Measurements from ENCODE around the gene LDB3. TPM values are rescaled to one million over a fixed set of nuclear protein-coding genes. Genes with fewer than 3 reads are reported as not detected.

LDB3 gene
- total RNA-seq, 4 donors from 2014 or later: 2.2 to 32.5 (median 2.9) TPM

DNA sequence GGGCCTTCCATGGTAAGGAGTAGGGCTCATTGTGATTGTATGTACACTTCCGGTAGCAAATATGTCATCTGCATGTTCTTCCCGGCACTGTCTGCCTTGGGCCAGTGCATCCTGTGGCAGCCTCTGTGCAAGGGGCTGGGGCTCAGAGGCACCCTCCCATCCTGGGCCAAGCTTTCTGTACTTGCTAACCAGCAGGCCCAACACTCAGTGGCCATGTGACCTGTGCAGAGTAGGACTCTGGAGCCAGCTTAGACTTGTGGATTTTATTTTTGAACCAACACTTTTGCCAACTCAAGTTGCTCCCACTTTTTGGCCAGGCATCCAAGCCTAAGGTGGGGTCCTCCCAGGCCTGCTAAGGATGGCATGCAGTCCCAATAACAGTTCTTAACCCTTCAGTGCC lies 25.0 kb downstream of the LDB3 start:
- Histone ChIP-seq H3K27ac (no peak overlapping the region), H3K27me3 (no peaks in the 10 kb centered on the region), H3K9me3 (no peaks in the 10 kb centered on the region), H3K4me1 (peaks cover 0 to 9% (median 1%) of the 10 kb centered on the region in 4 donors), H3K4me3 (no peak overlapping the region), H3K36me3 (no peaks in the 10 kb centered on the region)
- WGBS, 2 donors (ENCODE audit: low coverage in 1 of 2): 60 to 100% methylated on average over 1 to 2 of the region's 2 CpGs
- in situ Hi-C loops (cut with MboI; ENCODE audit: low pct_ligation_motif_present in 1 of 4, low pct_unique_long_range_greater_than_20kb in 1 of 4, low sequenced_read_pairs in 3 of 4): loop anchor here in 1 of 4 donors (10.0 kb wide), 1 partner anchor 202 kb away; no protein-coding TSS in a partner anchor
- DNase-seq: no peak
- intact Hi-C loops (cut with DNase I; ENCODE audit: low total_unique reads): loop anchor here (5.0 kb wide), 1 partner anchor 209 kb away; no protein-coding TSS in a partner anchor
- TF ChIP-seq POLR2A (IDR thresholded peaks at IDR 0.05) (no peak), POLR2AphosphoS5 (IDR thresholded peaks at IDR 0.05) (no peak), EP300 (IDR thresholded peaks at IDR 0.05; ENCODE audit: low read depth) (no peak)
- TF ChIP-seq, protein P1, sequence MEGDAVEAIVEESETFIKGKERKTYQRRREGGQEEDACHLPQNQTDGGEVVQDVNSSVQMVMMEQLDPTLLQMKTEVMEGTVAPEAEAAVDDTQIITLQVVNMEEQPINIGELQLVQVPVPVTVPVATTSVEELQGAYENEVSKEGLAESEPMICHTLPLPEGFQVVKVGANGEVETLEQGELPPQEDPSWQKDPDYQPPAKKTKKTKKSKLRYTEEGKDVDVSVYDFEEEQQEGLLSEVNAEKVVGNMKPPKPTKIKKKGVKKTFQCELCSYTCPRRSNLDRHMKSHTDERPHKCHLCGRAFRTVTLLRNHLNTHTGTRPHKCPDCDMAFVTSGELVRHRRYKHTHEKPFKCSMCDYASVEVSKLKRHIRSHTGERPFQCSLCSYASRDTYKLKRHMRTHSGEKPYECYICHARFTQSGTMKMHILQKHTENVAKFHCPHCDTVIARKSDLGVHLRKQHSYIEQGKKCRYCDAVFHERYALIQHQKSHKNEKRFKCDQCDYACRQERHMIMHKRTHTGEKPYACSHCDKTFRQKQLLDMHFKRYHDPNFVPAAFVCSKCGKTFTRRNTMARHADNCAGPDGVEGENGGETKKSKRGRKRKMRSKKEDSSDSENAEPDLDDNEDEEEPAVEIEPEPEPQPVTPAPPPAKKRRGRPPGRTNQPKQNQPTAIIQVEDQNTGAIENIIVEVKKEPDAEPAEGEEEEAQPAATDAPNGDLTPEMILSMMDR (IDR thresholded peaks at IDR 0.05): no peak

DNA sequence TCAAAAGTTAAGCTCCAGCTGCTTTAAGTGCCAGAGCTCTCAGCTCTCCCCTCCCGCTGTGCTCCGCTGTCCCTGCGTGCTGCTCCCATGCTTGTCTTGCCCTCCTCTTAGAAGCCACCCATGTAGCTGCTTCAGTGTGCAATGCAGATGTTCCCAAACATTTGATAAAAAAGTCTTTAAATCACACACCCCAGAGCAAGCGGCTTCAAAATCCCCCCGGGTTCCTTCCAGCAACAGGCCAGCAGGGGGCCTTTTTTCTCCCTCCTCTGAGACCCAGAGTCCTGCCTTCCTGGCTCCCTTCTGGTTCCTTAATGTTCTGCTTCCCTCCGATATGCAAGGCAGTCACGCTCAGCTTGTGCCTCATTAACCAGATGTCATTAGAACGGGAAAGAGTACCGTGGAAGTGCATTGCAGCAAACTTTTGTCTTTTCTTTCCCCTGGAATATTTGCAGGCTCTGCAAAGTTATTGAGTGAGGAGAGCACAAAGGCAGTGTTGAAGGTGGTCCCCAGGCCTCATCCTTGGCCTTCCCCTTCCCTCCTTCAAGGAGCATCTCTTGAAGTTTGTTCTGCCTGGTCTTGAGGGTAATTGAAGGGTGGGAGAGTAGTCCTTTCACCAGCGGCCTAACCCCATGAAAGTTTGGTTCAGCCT lies 25.5 kb downstream of the LDB3 start:
- H3K9me3 ChIP-seq: no peaks in the 10 kb centered on the region
- H3K4me3 ChIP-seq: no peak overlapping the region
- peaks cover 0 to 3% (median 0%) of the 10 kb centered on the region in 4 donors for H3K4me1 ChIP-seq
- DNase-seq: peak; percentile 51
- intact Hi-C loops (cut with DNase I; ENCODE audit: low total_unique reads) (loop anchor here (5.0 kb wide), 1 partner anchor 208 kb away; no protein-coding TSS in a partner anchor), in situ Hi-C loops (cut with MboI; ENCODE audit: low pct_ligation_motif_present in 1 of 4, low pct_unique_long_range_greater_than_20kb in 1 of 4, low sequenced_read_pairs in 3 of 4) (loop anchor here in 1 of 4 donors (10.0 kb wide), 1 partner anchor 201 kb away; no protein-coding TSS in a partner anchor)
- no peaks in the 10 kb centered on the region for H3K27me3 ChIP-seq
- no peak overlapping the region for H3K27ac ChIP-seq
- WGBS, 2 donors (ENCODE audit: low coverage in 1 of 2): 24 to 27% methylated on average over 8 to 10 of the region's 10 CpGs
- no peaks in the 10 kb centered on the region for H3K36me3 ChIP-seq
- TF ChIP-seq POLR2A (IDR thresholded peaks at IDR 0.05): no peak
- TF ChIP-seq, protein P1 (IDR thresholded peaks at IDR 0.05): peak in 4 of 5 experiments; percentile 59 to 69 (median 62)

- Histone ChIP-seq H3K36me3 (no peaks in the 10 kb centered on the region), H3K27ac (no peak overlapping the region), H3K9me3 (no peaks in the 10 kb centered on the region), H3K4me1 (peaks cover 0 to 3% (median 0%) of the 10 kb centered on the region in 4 donors), H3K27me3 (no peaks in the 10 kb centered on the region), H3K4me3 (no peak overlapping the region)
- intact Hi-C loops (cut with DNase I; ENCODE audit: low total_unique reads): no loop called here
- in situ Hi-C loops (cut with MboI; ENCODE audit: low pct_ligation_motif_present in 1 of 4, low pct_unique_long_range_greater_than_20kb in 1 of 4, low sequenced_read_pairs in 3 of 4): loop anchor here in 2 of 4 donors (5.0 to 10.0 kb wide), 2 partner anchors 196 to 204 kb away; no protein-coding TSS in a partner anchor
- DNase-seq: no peak
- TF ChIP-seq POLR2AphosphoS5 (IDR thresholded peaks at IDR 0.05): no peak
- TF ChIP-seq, protein P1 (IDR thresholded peaks at IDR 0.05): no peak
- no peak for TF ChIP-seq EP300 (IDR thresholded peaks at IDR 0.05; ENCODE audit: low read depth)
- no peak for TF ChIP-seq POLR2A (IDR thresholded peaks at IDR 0.05)
- 73 to 100% methylated on average over 1 to 9 of the region's 9 CpGs for WGBS, 2 donors (ENCODE audit: low coverage in 1 of 2)
These were observed 30.1 kb downstream of the LDB3 start for GRCh38 chr10:86698207-86698940.

- 92 to 100% methylated on average over 2 to 7 of the region's 7 CpGs for WGBS, 2 donors (ENCODE audit: low coverage in 1 of 2)
- TF ChIP-seq POLR2A (IDR thresholded peaks at IDR 0.05) (no peak), POLR2AphosphoS5 (IDR thresholded peaks at IDR 0.05) (no peak), EP300 (IDR thresholded peaks at IDR 0.05; ENCODE audit: low read depth) (no peak)
- TF ChIP-seq, protein P1 (IDR thresholded peaks at IDR 0.05): no peak
- H3K4me3 ChIP-seq: no peak overlapping the region
- DNase-seq: no peak
- in situ Hi-C loops (cut with MboI; ENCODE audit: low pct_ligation_motif_present in 1 of 4, low pct_unique_long_range_greater_than_20kb in 1 of 4, low sequenced_read_pairs in 3 of 4) (loop anchor here in 2 of 4 donors (5.0 to 10.0 kb wide), 2 partner anchors 196 to 203 kb away; no protein-coding TSS in a partner anchor), intact Hi-C loops (cut with DNase I; ENCODE audit: low total_unique reads) (no loop called here)
- H3K27ac ChIP-seq: no peak overlapping the region
- H3K27me3 ChIP-seq: no peaks in the 10 kb centered on the region
- H3K9me3 ChIP-seq: no peaks in the 10 kb centered on the region
- peaks cover 0 to under 1% (median 0%) of the 10 kb centered on the region in 4 donors for H3K4me1 ChIP-seq
- no peaks in the 10 kb centered on the region for H3K36me3 ChIP-seq
These were observed 30.8 kb downstream of the LDB3 start for GRCh38 chr10:86699125-86699524.
